Stimulated activated CD8-positive, alpha-beta memory T cell treated with anti-CD3 and anti-CD28 coated beads, Interleukin-12 subunit alpha, Interleukin-12 subunit beta, amount 100 ng/mL, for 24 hours (primary cell): Measurements from ENCODE around the gene VPREB3.
"Not testable (repeated sequence)": the region's sequence is repeated elsewhere in the genome, so short reads cannot be mapped to it uniquely, and the experiment has no call there.

Experiments
- DNase-seq: peaks from one replicate; pipeline ENCODE4 v3.0.0-alpha.2; 2020; ENCODE audit errors: extremely low read depth

VPREB3 gene

DNA sequence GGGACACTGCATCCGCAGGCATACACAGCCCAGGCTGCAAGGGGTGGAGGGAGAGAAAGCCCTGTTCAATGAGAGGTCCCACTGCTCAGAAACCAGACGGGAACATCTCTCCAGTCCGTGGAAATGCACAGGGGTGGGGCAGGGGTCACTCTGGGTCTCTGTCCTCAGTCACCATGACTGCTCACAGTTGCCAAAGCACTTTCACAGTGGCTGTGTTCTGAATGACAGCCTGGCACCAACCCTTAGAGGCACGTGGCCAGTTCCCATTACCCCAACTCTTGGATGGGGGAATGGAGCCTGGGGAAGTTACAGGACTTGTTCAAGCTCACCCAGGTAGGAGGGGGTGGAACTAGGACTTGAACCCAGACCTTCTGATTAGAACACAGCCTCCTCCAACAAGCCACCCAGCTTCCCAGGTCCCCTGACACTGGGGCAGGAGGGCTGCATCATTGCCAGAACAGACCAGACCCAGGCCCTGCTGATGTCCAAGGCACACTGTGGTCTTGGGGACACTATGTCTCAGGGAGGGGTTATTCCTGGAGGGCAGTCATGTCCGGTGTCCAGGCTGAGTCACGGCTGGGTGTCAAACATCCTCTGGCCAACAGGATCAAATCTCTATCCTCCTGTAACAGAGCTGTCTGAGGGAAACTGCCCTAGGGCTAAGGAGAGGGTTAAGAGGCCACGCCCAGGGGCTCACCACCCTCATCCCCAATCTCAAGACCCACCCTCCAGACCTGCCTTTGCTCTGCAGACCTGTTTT, 11.5 kb downstream of the VPREB3 start:
- no peak for DNase-seq

DNA sequence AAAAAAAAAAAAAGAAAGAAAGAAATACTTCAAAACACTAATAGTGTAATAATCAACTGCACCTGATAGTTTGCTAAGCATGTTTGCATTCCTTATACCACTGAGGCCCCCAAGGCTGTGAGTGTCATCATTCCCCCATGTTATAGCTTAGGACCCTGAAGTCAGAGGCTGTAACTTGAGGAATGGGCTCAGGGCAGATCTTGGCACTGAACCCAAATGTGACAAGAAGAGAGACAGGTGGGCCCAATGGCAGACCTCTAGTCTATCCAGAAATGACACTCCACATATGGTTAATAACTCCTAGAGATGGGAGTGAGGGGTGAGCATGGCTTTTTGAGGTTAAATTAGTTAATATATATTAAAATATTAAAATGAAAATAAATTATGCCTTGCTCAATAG, 16.5 kb downstream of the VPREB3 start:
- DNase-seq: no peak

DNA sequence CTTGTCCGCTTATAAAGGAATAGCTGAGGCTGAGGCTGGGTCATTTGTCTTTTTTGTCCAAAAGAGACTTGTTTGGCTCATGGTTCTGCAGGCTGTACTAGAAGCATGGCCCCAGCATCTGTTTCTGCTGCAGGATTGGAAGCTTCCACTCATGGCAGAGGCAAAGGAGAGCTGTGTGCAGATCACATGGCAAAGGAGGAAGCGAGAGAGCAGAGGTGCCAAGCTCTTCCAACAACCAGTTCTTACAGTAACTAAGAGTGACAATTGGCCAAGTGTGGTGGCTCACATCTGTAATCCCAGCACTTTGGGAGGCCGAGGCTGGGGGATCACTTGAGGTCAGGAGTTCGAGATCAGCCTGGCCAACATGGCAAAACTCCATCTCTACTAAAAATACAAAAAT, 26.1 kb downstream of the VPREB3 start:
- DNase-seq: not testable (repeated sequence)

DNA sequence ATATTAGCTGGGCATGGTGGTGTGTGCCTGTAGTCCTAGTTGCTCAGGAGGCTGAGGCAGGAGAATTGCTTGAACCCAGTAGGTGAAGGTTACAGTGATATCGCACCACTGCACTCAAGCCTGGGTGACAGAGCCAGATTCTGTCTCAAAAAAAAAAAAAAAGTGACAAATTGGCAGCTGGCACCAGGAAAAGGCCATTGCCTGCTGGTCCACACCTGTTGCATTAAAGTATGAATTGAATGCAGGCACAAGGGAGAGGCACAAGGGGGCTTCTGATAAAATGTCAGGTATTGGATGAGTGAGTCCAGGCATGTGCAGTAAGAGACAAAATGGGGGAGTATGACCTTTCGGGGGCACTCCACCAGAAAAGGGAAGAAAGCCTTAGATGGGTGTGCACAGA, 31.5 kb downstream of the VPREB3 start:
- no peak for DNase-seq

DNA sequence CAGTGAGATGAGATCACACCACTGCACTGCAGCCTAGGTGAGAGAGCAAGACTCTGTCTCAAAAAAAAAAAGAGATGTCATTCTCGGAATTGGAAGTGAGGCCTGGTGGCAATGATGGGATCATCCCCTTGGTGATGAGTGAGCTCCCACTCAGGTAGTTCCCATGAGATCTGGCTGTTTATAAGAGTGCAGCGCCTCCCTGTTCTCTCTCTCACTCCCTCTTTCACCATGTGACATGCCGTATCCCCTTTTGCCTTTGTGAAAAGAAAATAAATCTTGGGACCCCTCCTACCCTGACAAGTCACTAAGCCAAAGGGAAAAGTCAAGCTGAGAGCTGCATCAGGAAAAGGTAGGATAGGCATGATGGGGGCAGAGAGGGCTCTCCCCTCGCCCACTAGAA, 32.1 kb downstream of the VPREB3 start:
- DNase-seq: no peak

DNA sequence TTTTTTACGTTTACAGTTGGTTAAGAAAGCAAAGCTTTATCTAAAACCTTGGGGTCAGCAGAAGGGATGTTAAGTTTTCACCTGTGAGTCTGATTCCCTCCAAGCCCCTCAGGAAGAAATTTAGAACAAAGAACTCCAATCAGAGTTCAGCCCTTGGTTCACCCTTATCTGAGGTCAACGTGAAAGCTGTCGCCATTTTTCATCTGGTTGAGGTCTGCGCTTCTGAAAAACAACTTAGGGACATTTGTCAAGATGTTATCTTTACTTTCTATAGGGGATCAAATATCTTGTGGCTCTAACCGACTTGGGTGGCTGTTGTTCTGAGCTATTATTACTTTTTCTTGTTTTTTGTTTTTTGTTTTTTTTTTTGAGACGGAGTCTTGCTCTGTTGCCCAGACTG, 33.4 kb downstream of the VPREB3 start:
- DNase-seq: no peak

DNA sequence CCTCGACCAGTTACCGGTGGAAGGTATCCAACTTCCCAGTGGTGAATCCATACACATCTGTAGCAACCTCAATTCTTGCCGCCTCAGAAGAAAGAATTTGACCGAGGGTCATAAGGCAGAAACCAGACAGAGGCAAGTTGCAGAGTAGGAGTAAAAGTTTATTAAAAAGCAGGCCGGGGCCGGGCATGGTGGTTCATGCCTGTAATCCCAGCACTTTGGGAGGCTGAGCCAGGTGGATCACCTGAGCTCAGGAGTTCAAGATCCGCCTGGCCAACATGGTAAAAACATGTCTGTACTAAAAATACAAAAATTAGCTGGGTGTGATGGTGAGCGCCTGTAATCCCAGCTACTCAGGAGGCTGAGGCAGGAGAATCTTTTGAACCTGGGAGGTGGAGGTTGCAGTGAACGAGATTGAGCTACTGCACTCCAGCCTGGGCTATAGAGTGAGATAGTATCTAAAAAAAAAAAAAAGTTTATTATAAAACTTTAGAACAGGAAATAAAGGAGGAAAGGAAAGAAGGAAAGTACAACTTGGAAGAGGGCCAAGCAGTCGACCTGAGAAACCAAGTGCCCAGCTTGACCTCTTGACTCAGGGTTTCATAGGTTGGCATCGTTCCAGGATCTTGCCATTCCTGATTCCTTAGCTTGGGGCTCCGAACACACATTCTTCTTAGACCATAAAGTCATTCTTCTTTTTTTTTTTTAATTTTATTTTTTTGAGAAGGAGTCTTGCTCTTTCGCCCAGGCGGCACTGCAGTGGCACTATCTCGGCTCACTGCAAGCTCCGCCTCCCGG, 35.7 kb downstream of the VPREB3 start:
- DNase-seq: no peak

DNA sequence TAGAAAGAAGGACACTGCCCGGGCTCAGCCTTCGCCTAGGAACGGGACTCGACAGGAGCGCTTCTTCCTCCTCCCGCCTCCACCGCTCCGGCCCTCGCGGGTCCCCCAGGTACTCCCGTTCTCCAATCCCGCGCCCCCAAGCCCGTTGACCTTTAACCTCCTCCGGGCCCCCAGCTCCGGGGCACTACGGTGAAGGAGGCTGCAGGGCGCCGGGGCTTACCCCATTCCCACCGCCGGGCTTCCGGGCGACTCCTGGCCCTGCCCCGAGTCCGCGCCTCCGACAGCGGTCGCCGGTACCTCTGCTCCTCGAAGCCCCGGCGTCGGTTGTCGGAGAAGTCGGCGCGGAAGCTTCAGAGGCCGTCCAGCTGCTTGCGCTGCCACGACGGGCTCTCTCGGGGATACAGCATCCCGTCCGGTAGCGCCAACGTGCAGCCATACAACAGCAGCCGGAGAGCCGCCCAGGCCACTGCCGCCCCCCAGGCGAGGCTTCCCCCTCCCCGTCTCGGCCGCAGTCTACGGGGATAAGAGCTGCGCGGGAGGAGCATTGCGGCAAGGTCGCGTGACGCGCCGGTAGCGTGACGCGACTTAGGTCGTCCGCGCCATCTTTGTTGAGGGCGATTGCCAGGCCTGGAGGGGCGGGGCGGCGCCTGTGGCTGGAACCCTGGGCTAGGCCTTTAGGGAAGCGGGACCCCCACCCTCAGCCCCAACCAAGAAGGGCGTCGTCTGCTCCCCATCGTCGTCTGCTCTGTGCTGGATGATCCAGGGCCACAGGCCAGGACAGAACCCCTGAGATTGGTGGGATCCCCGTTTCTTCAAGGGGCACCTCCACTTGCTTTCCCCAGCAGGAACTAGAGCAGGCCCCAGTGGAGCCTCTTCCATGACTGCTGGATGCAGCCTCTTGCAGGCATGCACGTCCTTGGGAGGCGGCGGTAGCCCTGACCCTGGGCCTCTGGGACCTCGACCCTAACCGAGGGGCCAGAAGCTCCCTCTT, 37.1 kb downstream of the VPREB3 start:
- DNase-seq: peak; percentile 51

DNA sequence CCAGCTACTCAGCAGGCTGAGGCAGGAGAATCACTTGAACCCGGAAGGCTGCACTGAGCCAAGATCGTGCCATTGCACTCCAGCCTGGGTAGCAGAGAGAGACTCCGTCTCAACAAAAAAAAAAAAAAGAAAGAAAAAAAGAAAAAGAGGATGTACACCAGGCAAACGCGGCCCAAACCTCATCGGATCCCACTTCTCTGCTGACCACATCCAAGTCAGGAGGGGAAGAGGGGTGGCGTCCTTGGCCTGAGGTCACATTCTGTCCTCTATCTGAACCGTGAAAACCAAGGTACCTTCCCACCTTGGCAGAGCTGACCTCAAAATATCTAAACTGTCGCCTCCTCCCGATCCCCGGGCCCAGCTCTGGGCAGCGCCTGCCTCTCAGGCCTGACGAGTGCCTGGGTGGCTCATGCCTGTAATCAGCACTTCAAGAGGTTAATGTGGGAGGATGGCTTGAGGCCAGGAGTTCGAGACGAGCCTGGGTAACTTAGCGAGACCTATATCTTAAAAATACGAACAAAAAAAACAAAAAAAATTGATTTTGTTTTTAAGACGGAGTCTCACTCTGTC, 38.3 kb downstream of the VPREB3 start:
- DNase-seq: no peak

DNA sequence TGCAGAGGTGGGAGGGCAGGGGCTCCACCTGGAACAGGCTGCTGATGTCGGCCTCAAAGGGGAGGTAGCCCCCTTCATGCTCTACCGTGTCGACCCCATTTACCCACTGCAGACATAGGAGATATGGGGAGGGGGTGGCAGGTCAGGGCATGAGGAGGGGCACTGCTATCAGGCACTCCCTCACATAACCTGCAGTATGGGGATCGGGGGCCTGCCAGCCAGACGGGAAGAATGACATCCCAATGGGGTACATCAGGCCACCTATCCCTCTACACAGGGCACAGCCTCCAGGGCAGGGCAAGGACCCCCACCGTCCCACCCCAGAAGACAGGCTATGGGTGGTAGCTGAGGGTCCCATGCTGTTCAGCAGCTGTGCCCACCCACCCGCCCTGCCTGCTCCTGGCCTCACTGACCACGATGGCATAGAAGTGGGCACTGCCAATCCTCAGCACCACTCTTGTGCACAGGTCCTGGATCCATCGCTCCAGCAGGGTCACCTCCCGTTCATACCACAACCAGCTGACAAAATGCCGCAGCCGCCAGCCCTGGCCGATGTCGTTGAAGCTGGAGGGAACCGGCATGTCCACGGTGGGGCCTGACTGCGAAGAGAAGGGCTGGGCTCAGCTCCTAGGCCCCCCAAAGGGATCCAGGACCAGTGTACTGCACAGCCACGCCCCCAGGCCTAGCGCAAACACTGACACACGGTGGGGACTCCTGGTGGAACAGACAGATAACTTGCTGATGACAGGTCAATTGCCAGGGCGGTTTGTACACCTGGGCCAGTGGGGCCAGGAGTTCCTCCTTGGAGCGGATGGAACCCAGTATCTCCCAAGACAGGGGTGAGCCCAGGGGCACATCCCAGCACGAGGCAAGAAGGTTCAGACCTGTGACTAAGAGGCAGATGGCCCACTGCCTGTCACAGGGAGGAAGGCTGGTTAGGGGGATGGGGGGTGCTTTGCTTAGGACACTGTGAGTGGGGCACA, 39.3 kb downstream of the VPREB3 start:
- DNase-seq: no peak

DNA sequence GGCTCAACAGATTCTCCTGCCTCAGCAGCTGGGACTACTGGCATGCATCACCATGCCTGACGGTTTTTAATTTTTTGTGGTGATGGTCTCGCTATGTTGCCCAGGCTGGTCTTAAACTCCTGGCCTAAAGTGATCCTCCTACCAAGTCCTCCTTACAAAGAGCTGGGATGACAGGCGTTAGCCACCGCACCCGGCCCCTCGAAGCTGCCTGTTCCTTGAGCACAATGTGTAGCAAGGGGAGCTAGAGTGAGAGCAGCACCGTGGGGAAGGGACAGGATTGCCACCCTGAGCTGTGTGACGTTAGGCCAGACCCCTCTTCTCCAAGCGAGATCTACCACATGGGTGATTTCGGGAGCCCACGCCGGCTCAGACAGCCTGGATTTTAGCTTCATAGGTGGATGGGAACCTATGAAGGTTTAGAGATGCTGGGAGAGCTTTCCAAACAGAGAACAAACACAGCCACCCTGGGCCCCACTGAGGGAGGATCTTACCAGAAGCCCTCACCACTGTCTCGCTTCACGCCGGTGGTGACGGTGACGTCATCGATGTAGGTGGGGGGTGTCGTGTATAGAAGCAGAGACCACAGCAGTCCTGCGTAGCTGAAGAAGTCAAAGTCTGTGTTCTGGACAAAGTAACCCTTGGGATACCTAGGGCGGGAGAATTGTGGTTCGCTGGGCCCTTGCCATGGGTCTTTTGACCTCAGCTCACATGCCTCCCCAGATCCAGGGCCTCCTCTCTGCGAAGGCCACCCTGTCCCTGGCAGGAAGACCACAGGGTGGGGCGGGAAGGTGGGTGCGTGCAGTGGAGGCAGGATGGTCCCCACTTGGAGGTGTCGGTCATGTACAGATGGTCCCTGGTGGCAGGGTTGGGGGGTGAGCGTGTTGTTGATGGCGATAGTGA, 40.3 kb downstream of the VPREB3 start:
- DNase-seq: no peak

DNA sequence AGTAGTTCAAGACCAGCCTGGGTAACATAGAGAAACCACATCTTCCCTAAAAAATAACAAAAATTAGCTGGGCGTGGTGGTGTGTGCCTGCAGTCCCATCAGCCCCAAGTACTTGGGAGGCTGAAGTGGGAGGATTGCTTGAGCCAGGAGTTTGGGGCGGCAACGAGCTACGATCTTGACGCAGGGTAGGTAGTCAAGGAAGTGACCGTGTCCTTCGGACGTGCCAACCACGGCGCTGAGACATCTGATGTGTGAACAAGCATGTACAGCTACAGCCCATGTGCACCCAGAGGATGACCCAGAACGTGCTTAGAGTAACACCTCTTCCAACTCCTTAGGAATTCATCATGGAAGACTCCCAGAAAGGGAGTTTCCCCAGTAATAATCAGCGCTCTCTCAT, 42.0 kb downstream of the VPREB3 start:
- no peak for DNase-seq

DNA sequence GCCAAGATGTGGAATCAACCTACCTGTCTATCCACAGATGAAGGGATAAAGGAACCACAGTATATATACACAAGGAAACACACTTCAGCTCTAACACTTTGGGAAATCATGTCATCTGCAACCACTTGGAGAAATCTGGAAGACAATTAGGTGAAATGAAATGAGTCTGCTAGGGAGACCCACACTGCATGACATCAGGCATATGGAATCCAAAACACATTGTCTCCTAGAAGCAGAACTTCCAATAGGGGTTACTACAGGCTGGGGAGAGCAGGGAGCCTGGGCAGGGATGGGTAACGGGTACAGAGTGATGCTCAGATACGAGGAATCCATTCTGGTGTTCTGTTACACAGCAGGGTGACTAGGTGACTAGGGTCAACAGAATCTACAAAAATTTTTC, 45.1 kb downstream of the VPREB3 start:
- no peak for DNase-seq

DNA sequence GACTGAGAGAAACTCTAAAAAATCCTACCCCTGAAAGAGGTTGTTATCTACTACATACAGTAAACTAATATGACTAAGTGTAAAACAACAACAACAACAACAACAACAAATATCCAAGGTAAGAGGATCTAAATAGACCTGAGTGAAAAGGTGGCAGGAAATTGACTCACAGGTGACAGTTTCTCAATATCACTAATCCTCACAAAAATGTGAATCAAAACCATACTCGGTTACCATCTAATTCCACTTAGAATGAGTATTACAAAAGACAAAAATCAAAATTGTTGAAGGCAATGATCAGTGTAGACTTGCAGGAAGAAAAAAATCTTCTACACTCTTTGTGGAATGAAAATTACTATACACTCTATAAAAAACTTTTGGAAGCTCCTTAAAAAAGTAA, 46.0 kb downstream of the VPREB3 start:
- no peak for DNase-seq

DNA sequence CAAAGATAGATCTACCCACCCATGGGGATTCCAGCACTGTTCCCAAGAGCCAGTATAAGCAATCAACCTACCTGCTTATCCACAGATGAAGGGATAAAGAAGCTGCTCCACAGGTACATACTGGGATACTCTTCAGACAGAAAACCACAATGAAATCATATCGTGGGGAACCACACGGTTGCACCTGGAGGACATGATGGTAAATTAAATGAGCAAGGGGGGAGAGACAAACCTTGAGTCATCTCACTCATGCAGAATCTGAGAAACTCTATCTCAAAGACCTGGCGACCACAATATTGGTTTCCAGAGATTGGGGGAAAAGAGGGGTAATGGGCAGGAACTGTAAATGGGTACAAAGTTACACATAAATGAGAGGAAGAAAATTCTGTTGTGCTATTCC, 48.9 kb downstream of the VPREB3 start:
- DNase-seq: no peak

DNA sequence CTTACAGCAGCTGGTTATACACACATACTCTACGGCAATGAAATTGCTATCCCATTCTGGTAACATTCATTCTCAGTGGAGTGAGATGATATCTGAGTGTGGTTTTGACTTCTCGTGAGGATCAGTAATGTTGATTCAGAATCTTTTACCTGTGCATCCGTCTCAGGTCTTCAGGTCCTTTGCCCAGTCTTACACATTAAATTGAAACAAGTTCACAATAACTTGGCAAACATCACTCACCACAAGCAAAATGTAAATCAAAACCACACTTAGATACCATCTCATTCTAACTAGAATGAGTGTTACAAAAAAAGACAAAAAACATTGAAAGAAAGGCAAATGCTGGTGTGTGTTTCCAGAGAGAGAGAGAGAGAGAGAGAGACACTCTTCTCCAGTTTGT, 49.4 kb downstream of the VPREB3 start:
- DNase-seq: no peak

DNA sequence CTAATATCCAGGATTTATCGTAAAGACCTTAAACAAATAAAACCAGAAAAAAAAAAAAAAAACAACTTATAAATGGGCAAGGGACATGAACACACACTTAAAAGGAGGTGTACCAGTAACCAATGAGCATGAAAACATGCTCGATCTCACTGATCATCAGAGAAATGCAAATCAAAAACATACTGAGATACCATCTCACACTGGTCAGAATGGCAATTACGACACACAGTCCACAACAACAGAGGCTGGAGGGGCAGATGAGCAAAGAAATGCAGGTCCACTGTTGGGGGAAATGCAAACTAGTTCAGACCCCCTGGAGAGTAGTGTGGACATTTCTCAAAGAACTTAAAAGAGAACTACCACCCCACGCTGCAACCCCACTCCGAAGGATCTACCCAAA, 50.2 kb downstream of the VPREB3 start:
- DNase-seq: no peak
